Measurements from ENCODE around the gene PIBF1.
"Not testable (repeated sequence)": the region's sequence is repeated elsewhere in the genome, so short reads cannot be mapped to it uniquely, and the experiment has no call there.

The PIBF1 gene

GRCh38 chr13:72911981-72912380 lies 130.0 kb downstream of the PIBF1 start:
- no peak for TF ChIP-seq CTCF (IDR thresholded peaks at IDR 0.05; ENCODE audit: low read depth, low read length)
- H3K4me3 ChIP-seq (ENCODE audit: low read depth, low read length) = no peak overlapping the region

- no peak overlapping the region for H3K4me3 ChIP-seq (ENCODE audit: low read depth, low read length)
- TF ChIP-seq CTCF (IDR thresholded peaks at IDR 0.05; ENCODE audit: low read depth, low read length) = no peak
These were observed 138.2 kb downstream of the PIBF1 start for GRCh38 chr13:72920097-72920496.

GRCh38 chr13:72931311-72931710 lies 149.4 kb downstream of the PIBF1 start:
- no peak overlapping the region for H3K4me3 ChIP-seq (ENCODE audit: low read depth, low read length)
- TF ChIP-seq CTCF (IDR thresholded peaks at IDR 0.05; ENCODE audit: low read depth, low read length) = no peak

- TF ChIP-seq CTCF (IDR thresholded peaks at IDR 0.05; ENCODE audit: low read depth, low read length) = no peak
- no peak overlapping the region for H3K4me3 ChIP-seq (ENCODE audit: low read depth, low read length)
These were observed 150.3 kb downstream of the PIBF1 start for GRCh38 chr13:72932250-72932649.

- not testable (repeated sequence) for H3K4me3 ChIP-seq (ENCODE audit: low read depth, low read length)
These were observed 164.3 kb downstream of the PIBF1 start for GRCh38 chr13:72946267-72946666.

GRCh38 chr13:72952529-72953141 lies 170.7 kb downstream of the PIBF1 start:
- H3K4me3 ChIP-seq (ENCODE audit: low read depth, low read length) = no peak overlapping the region
- TF ChIP-seq CTCF (IDR thresholded peaks at IDR 0.05; ENCODE audit: low read depth, low read length) = no peak

GRCh38 chr13:72953391-72953965 lies 171.5 kb downstream of the PIBF1 start:
- no peak for TF ChIP-seq CTCF (IDR thresholded peaks at IDR 0.05; ENCODE audit: low read depth, low read length)
- H3K4me3 ChIP-seq (ENCODE audit: low read depth, low read length) = no peak overlapping the region

GRCh38 chr13:72959643-72960042 lies 177.7 kb downstream of the PIBF1 start:
- TF ChIP-seq CTCF (IDR thresholded peaks at IDR 0.05; ENCODE audit: low read depth, low read length) = no peak
- no peak overlapping the region for H3K4me3 ChIP-seq (ENCODE audit: low read depth, low read length)
